Left colon (tissue), 2 donors: ENCODE measurements around the gene FNDC1. TPM values are rescaled to one million over a fixed set of nuclear protein-coding genes. Genes with fewer than 3 reads are reported as not detected.
A peak's percentile ranks its signal among the peaks of the same experiment; 100 is the strongest.

Experiments
- ATAC-seq: fragments of 200-7000 bp; cut with Tn5 transposase; one replicate; pipeline ENCODE4 v1.9.1; 2020; ENCODE audit warnings: mild to moderate bottlenecking, moderate library complexity
- DNase-seq, 2 donors: peaks; one replicate each; pipeline ENCODE4 v3.0.0-alpha.2; 2020
- intact Hi-C, 2 donors: fragments of 100-400 bp; cut with DNase I in 1 of 2; cut with micrococcal nuclease in 1 of 2; formaldehyde crosslinking; loops; one replicate each; pipeline versions ENCODE4 v1.11.2 to v1.14.0; 2022; cut with DNase I, micrococcal nuclease
- total RNA-seq, 2 donors: library from RNA; stranded (reverse); fragmentation: NEBNext Ultra II Directional; extraction: Animal tissue kit (Norgen Biotek cat#: 25700); gene quantifications; one replicate each; pipeline ENCODE4 v1.2.1, GENCODE V29; 2021
- donor health status: DM: no; HTN: no; CAD: no.
- donor health status: DM: yes; HTN: yes; CAD: no.

FNDC1 gene
- total RNA-seq, 2 donors from 2014 or later, result 0.21 to 1.5 TPM

GRCh38 chr6:159196430-159196975 lies 27.3 kb downstream of the FNDC1 start:
- intact Hi-C loops, result no loop called here
- ATAC-seq, result no peak
- DNase-seq, result no peak

DNA sequence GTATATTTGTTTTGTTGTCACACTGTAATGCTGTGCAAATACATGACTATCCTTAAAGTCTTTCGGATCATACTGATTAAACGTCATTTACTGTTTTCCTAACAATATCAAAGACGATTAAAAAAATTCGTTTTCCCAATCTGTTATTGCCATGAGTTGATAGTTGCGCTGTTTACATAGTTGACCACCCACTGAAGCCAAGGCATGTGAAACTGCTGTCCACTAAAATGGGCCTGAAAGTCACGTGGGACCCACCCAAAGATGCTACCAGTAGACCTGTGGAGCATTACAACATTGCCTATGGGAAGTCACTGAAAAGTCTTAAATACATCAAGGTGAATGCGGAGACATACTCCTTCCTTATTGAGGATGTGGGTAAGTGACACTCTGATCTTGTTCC lies 28.1 kb downstream of the FNDC1 start:
- ATAC-seq (no peak), DNase-seq (no peak)
- intact Hi-C loops, result no loop called here

GRCh38 chr6:159201336-159201735 lies 32.1 kb downstream of the FNDC1 start:
- DNase-seq (no peak), ATAC-seq (no peak)
- intact Hi-C loops, result no loop called here

DNA sequence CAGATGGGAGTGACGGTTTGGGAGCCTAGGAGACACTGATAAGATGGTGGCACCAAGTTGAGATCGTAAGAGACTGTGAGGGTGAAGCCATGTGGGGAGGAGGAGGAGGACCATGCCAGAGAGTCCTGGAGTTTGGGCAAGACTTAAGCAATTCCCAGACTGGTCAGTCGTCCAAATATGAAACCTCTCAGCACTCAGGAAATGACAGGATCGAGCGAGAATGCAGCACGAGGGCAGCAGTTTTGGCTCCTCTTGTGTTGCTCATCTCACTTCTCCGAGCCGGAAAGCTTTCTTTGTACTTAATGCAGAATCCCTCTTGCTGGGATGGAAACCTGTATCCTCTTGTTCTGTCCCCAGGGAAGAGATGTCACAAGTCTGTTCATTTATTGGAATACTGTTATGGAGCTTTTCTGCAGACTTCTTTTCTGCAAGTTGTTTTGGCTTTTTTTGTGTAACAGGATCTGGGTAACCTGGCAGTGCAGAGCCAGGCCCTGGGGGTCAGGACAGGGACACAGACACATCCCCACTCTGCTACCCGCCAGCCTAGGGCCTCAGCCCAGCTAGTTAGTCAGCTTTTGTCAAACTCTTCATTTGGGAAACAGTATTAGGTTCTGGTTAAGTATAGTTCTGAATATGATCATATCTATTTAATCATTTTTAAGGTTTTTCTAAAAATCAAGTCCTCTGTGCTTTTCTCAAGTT lies 34.3 kb downstream of the FNDC1 start:
- ATAC-seq (no peak), DNase-seq (no peak)
- intact Hi-C loops, result no loop called here

GRCh38 chr6:159204605-159205004 lies 35.4 kb downstream of the FNDC1 start:
- ATAC-seq (no peak), DNase-seq (no peak)
- intact Hi-C loops, result no loop called here

GRCh38 chr6:159212028-159212427 lies 42.8 kb downstream of the FNDC1 start:
- intact Hi-C loops, result no loop called here
- ATAC-seq (no peak), DNase-seq (no peak)

DNA sequence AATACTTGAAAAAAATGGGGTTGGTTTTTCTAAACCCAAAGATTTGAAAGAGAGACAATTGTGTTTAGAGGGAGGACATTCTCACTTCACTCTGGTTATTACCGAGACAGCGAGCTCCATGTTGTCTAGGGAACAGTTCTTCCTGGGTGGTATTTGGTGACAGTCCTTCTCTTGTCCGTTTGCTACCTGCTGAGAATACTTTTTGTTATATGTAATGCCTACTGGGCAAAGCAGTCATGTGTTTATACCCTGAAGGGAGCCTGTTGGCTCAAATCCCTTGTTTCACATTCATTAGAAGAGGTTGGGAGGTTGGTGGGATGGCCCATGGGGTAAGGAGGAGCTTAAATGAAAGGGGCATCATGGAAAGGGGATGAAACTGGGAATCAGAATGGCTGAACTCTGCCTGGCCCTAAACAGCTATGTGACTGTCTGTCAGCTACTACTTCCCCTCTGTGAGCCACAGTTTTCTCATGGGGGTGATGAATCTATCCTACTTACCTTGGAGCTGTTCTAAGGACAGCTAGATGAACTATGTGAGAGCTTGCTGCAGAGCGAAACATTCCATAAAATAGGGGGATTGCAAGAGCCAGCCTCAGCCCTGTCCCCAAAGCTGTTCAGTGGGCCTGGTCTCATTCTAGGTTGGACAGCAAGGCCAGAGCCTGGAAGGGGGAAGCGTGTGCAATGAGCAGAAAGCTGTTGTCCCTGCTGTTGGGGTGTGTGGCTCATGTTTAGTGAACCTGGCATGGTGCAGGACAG lies 43.5 kb downstream of the FNDC1 start:
- DNase-seq (no peak), ATAC-seq (no peak)
- intact Hi-C loops, result no loop called here

GRCh38 chr6:159213405-159213804 lies 44.2 kb downstream of the FNDC1 start:
- intact Hi-C loops, result no loop called here
- DNase-seq (no peak), ATAC-seq (no peak)

DNA sequence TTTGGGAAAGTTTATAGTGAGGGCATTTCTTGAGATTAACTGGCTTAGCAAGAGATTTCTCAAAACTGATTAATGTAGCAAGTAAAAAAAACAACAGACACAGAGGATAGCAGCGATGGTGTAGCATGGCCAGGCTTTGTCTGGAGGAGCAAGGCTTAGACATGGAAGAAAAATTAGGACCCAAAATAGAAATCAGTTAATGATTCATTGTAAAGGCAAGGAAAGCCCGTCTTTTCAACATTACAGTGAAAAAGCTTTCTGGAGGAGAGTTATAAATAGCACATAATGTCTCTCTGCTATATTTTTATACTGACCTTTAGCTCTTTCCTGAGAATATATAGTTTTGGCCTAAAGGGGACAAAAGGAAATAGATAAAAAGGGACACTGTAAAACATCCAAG lies 45.1 kb downstream of the FNDC1 start:
- DNase-seq, result no peak
- intact Hi-C loops, result no loop called here
- no peak for ATAC-seq

- ATAC-seq, result no peak
These were observed 48.5 kb downstream of the FNDC1 start for GRCh38 chr6:159217595-159218275.

DNA sequence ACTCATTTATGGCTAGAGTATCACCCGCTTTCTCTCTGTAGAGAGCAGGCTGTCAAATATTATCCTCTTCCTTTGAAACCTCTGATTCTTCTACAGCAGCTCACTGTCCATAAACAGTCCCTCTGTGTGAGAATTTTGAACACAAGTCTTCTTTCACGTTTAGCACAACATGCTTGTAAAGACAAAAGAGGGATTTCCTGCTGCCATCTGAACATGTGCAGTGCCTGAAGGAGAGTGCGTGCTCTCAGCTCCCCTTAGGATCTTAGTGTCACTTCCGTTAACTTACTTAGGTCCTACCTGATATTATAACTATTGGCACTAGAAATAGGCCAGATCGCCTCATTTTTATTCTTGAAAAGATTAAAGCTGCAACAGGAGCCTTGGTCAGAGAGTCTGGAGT lies 50.9 kb downstream of the FNDC1 start:
- no peak for ATAC-seq
- intact Hi-C loops, result no loop called here

More at GRCh38 chr6:159217595-159218275, 48.5 kb downstream of the FNDC1 start:
- intact Hi-C loops, result no loop called here
- DNase-seq, result peak in 1 of 2 donors; percentile 19

DNA sequence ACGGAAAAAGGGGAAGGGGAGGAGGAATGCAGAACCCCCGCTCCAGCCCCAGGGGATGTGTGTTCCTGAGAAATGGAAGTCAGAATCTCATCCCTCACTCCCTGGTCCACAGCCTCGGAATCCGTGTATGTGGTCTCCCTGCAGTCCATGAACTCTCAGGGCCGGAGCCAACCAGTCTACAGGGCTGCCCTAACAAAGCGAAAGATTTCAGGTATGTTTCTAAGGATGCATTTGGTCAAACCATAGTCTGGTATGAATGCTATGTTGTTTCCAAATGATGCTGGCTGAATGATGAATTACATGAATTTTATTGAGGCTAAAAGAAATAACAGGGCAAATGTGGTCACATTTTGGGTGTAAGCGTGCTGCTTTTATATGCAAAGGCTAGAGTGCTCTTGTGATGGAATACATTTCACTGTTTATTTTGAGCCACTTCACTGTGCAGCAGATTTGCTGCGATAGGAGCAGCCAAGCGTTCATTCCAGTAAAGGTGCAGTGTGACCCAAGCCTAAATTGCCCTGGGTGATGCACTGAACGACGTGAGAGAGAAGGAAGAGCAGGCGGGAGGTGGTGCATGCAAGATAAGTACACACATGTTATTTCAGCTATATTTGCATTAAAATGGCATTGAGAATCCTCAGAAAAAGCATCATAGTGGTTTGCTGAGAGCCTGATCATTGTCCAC lies 52.4 kb downstream of the FNDC1 start:
- ATAC-seq (no peak), DNase-seq (no peak)
- intact Hi-C loops, result no loop called here

More for the DNA sequence above, 50.9 kb downstream of the FNDC1 start:
- DNase-seq, result no peak

DNA sequence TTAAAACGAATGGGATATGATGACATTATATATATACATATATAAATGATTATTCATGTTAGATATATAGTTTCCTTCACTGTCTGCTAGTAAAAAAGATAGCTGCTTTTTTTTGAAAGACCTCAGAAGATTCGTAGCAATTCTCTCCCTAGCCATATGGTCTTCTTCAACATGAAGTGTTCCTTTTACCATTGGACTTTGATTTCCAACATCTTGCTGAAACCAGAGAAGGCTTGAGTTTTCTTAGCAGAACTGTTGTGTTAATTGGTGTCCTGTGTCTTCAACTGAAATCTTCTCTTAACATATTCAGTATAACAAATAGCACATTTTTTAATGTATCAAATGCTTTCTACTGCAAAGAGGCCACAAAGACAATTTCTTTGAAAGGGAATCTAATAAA lies 55.3 kb downstream of the FNDC1 start:
- intact Hi-C loops, result no loop called here
- DNase-seq (no peak), ATAC-seq (no peak)

DNA sequence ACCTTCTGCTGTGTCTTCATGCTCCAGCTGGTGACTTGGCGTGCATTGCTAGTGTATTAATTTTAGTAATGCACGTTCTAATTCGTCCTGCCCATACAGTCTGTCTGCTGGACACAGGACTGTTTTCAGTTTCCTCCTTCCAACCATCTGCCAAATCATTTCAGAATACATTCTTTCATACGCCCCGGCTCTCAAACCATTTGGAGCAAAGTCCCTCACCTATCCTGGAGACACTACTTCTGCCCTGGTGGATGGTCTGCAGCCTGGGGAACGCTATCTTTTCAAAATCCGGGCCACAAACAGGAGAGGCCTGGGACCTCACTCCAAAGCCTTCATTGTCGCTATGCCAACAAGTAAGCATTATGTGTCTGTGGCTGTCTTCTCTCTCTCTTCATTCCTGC lies 60.5 kb downstream of the FNDC1 start:
- no peak for ATAC-seq
- no peak for DNase-seq
- intact Hi-C loops, result no loop called here

DNA sequence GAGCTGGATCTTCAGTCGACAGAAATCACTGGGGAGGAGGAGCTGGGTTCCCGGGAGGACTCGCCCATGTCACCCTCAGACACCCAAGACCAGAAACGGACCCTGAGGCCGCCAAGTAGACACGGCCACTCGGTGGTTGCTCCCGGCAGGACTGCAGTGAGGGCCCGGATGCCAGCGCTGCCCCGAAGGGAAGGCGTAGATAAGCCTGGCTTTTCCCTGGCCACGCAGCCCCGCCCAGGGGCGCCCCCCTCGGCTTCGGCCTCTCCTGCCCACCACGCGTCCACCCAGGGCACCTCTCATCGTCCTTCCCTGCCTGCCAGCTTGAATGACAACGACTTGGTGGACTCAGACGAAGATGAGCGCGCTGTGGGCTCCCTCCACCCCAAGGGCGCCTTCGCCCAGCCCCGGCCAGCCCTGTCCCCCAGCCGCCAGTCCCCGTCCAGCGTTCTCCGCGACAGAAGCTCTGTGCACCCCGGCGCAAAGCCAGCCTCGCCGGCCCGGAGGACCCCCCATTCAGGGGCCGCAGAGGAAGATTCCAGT lies 63.0 kb downstream of the FNDC1 start:
- intact Hi-C loops, result no loop called here
- no peak for ATAC-seq

GRCh38 chr6:159232751-159233150 lies 63.6 kb downstream of the FNDC1 start:
- intact Hi-C loops, result no loop called here
- ATAC-seq (no peak), DNase-seq (no peak)

More for the DNA sequence above, 63.0 kb downstream of the FNDC1 start:
- no peak for DNase-seq

DNA sequence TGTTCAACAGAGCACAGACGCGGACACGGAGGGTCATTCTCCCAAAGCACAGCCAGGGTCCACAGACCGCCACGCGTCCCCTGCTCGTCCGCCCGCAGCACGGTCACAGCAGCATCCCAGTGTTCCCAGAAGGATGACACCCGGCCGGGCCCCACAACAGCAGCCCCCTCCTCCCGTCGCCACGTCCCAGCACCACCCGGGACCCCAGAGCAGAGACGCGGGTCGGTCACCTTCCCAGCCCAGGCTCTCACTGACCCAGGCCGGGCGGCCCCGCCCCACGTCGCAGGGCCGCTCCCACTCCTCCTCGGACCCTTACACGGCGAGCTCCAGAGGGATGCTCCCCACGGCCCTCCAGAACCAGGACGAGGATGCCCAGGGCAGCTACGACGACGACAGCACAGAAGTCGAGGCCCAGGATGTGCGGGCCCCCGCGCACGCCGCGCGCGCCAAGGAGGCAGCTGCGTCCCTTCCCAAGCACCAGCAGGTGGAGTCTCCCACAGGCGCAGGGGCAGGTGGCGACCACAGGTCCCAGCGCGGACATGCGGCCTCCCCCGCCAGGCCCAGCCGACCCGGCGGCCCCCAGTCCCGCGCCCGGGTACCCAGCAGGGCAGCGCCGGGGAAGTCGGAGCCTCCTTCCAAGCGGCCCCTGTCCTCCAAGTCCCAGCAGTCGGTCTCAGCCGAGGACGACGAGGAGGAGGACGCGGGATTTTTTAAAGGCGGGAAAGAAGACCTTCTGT lies 64.3 kb downstream of the FNDC1 start:
- DNase-seq (no peak), ATAC-seq (no peak)
- intact Hi-C loops, result no loop called here

DNA sequence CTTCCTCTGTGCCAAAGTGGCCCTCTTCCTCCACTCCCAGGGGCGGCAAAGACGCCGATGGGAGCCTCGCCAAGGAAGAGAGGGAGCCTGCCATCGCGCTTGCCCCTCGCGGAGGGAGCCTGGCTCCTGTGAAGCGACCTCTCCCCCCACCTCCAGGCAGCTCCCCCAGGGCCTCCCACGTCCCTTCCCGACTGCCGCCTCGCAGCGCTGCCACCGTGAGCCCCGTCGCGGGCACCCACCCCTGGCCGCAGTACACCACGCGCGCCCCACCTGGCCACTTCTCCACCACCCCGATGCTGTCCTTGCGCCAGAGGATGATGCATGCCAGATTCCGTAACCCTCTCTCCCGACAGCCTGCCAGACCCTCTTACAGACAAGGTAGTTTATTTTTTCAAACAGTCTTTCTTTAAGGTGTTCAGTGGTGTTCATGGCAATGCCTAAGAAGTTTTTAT lies 64.9 kb downstream of the FNDC1 start:
- DNase-seq (no peak), ATAC-seq (no peak)
- intact Hi-C loops, result no loop called here
